Vagina (tissue), 2 donors: ENCODE data around the gene XPO4.

Experiments
- POLR2A ChIP-seq, 2 donors: fragments of 450-650 bp; IDR thresholded peaks; one replicate each; pipeline ENCODE4 v1.6.1; 2017; ENCODE audit warnings: antibody characterized with exemption in 2 of 2, mild to moderate bottlenecking in 2 of 2, moderate library complexity in 2 of 2
- POLR2AphosphoS5 ChIP-seq, 2 donors: sonication (generic); formaldehyde crosslinking; IDR thresholded peaks; one replicate each; pipeline ENCODE4 v1.9.0; 2017; ENCODE audit warnings: antibody characterized with exemption in 2 of 2, mild to moderate bottlenecking in 2 of 2, low read depth in 1 of 2; ENCODE audit not compliant: insufficient read depth in 1 of 2
- TF ChIP-seq, protein P1 (sequence below), 3 experiments: fragments of 450-650 bp in 2 of 3; fragments of 200-600 bp in 1 of 3; sonication (generic) in 1 of 3; IDR thresholded peaks; one replicate each; pipeline ENCODE4 v1.5.1; 2017 to 2019; ENCODE audit warnings: antibody characterized with exemption in 3 of 3, mild to moderate bottlenecking in 2 of 3, moderate library complexity in 2 of 3

DNA sequence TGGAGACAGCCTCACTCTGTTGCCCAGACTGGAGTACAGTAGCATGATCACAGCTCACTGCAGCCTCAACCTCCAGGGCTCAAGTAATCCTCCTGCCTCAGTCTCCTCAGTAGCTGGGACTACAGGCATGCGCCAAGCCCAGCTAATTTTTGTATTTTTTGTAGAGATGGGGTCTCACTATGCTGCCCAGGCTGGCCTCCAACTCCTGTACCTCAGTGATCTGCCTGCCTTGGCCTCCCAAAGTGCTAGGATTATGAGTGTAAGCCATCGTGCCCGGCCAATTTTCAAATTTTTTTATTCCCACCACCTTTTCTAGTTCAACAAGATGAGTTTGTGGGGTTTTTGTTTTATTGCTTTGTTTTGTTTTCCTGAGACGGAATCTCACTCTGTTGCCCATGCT is 31.7 kb downstream of the XPO4 start:
- TF ChIP-seq, protein P1, sequence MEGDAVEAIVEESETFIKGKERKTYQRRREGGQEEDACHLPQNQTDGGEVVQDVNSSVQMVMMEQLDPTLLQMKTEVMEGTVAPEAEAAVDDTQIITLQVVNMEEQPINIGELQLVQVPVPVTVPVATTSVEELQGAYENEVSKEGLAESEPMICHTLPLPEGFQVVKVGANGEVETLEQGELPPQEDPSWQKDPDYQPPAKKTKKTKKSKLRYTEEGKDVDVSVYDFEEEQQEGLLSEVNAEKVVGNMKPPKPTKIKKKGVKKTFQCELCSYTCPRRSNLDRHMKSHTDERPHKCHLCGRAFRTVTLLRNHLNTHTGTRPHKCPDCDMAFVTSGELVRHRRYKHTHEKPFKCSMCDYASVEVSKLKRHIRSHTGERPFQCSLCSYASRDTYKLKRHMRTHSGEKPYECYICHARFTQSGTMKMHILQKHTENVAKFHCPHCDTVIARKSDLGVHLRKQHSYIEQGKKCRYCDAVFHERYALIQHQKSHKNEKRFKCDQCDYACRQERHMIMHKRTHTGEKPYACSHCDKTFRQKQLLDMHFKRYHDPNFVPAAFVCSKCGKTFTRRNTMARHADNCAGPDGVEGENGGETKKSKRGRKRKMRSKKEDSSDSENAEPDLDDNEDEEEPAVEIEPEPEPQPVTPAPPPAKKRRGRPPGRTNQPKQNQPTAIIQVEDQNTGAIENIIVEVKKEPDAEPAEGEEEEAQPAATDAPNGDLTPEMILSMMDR (IDR thresholded peaks at IDR 0.05), result no peak
- TF ChIP-seq POLR2A (IDR thresholded peaks at IDR 0.05), result no peak
- TF ChIP-seq POLR2AphosphoS5 (IDR thresholded peaks at IDR 0.05; ENCODE audit: insufficient read depth in 1 of 2, low read depth in 1 of 2), result no peak
